SK-N-SH treated with all-trans-retinoic acid at 6 μM for 48 hours (cell line): ENCODE results near the gene NPM3.

Experiments used
- ARNTL ChIP-seq: fragments of 450-650 bp; formaldehyde crosslinking; IDR thresholded peaks from 2 replicates; pipeline ENCODE4 v1.5.0; 2020; ENCODE audit warnings: low read depth, mild to moderate bottlenecking, moderate library complexity, borderline replicate concordance
- CSDC2 ChIP-seq: fragments of 250-450 bp; sonication (Bioruptor Pico); IDR thresholded peaks from 2 replicates; pipeline ENCODE4 v1.5.0; 2020; ENCODE audit warnings: mild to moderate bottlenecking, moderate library complexity
- ISL1 ChIP-seq: fragments of 250-450 bp; sonication (Bioruptor Pico); IDR thresholded peaks from 2 replicates; pipeline ENCODE4 v2.1.2; 2022; ENCODE audit warnings: mild to moderate bottlenecking, moderate library complexity
- PPARA ChIP-seq: fragments of 250-450 bp; sonication (Bioruptor Pico); IDR thresholded peaks from 2 replicates; pipeline ENCODE4 v1.5.0; 2020; ENCODE audit warnings: mild to moderate bottlenecking, borderline replicate concordance
- SNAI2 ChIP-seq: fragments of 250-450 bp; sonication (Bioruptor Pico); IDR thresholded peaks from 2 replicates; pipeline ENCODE4 v1.5.0; 2020; ENCODE audit warnings: mild to moderate bottlenecking, moderate library complexity
- TOX ChIP-seq: fragments of 250-450 bp; sonication (Bioruptor Pico); IDR thresholded peaks from 2 replicates; pipeline ENCODE4 v1.8.0; 2021; ENCODE audit warnings: mild to moderate bottlenecking, moderate library complexity, borderline replicate concordance
- TSHZ2 ChIP-seq: fragments of 250-450 bp; sonication (Bioruptor Pico); IDR thresholded peaks from 2 replicates; pipeline ENCODE4 v1.5.0; 2020; ENCODE audit warnings: mild to moderate bottlenecking, moderate library complexity
- ZFP30 ChIP-seq: fragments of 450-650 bp; formaldehyde crosslinking; IDR thresholded peaks from 2 replicates; pipeline ENCODE4 v1.5.0; 2022; ENCODE audit warnings: mild to moderate bottlenecking, moderate library complexity
- ZNF8 ChIP-seq: fragments of 450-650 bp; formaldehyde crosslinking; IDR thresholded peaks from 2 replicates; pipeline ENCODE4 v1.5.0; 2020; ENCODE audit warnings: mild to moderate bottlenecking, moderate library complexity
- TF ChIP-seq, protein P1 (sequence below): fragments of 250-450 bp; sonication (Bioruptor Pico); IDR thresholded peaks from 2 replicates; pipeline ENCODE4 v1.8.0; 2020; ENCODE audit warnings: mild to moderate bottlenecking, moderate library complexity, borderline replicate concordance
- TF ChIP-seq, protein P2 (sequence below): fragments of 250-450 bp; sonication (Bioruptor Pico); IDR thresholded peaks from 2 replicates; pipeline ENCODE4 v1.5.1; 2020; ENCODE audit warnings: low read depth, mild to moderate bottlenecking, moderate library complexity

GRCh38 chr10:101816913-101817336 is 33.7 kb upstream of the NPM3 start:
- TF ChIP-seq, protein P1, sequence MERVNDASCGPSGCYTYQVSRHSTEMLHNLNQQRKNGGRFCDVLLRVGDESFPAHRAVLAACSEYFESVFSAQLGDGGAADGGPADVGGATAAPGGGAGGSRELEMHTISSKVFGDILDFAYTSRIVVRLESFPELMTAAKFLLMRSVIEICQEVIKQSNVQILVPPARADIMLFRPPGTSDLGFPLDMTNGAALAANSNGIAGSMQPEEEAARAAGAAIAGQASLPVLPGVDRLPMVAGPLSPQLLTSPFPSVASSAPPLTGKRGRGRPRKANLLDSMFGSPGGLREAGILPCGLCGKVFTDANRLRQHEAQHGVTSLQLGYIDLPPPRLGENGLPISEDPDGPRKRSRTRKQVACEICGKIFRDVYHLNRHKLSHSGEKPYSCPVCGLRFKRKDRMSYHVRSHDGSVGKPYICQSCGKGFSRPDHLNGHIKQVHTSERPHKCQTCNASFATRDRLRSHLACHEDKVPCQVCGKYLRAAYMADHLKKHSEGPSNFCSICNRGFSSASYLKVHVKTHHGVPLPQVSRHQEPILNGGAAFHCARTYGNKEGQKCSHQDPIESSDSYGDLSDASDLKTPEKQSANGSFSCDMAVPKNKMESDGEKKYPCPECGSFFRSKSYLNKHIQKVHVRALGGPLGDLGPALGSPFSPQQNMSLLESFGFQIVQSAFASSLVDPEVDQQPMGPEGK (CRISPR knock-in tag): no peak
- TF ChIP-seq TSHZ2 (CRISPR knock-in tag) (no peak), ZFP30 (CRISPR knock-in tag) (no peak), CSDC2 (CRISPR knock-in tag) (no peak), TOX (CRISPR knock-in tag) (no peak), ARNTL (CRISPR knock-in tag) (no peak), PPARA (CRISPR knock-in tag) (no peak), ISL1 (CRISPR knock-in tag) (no peak), SNAI2 (CRISPR knock-in tag) (no peak), ZNF8 (CRISPR knock-in tag) (no peak)
- TF ChIP-seq, protein P2, sequence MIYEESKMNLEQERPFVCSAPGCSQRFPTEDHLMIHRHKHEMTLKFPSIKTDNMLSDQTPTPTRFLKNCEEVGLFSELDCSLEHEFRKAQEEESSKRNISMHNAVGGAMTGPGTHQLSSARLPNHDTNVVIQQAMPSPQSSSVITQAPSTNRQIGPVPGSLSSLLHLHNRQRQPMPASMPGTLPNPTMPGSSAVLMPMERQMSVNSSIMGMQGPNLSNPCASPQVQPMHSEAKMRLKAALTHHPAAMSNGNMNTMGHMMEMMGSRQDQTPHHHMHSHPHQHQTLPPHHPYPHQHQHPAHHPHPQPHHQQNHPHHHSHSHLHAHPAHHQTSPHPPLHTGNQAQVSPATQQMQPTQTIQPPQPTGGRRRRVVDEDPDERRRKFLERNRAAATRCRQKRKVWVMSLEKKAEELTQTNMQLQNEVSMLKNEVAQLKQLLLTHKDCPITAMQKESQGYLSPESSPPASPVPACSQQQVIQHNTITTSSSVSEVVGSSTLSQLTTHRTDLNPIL (CRISPR knock-in tag): no peak
